ENCODE data around the gene TAF11L12. TPM values are rescaled to one million over a fixed set of nuclear protein-coding genes. Genes with fewer than 3 reads are reported as not detected.
"Not testable (repeated sequence)": the region's sequence is repeated elsewhere in the genome, so short reads cannot be mapped to it uniquely, and the experiment has no call there.

TAF11L12 gene
- not detected for total RNA-seq

GRCh38 chr5:17610092-17610491 is at the start of gene TAF11L12:
Gene TAF11L12 (plus strand): TSS chr5:17610392.
- H3K4me1 Mint-ChIP-seq (ENCODE audit: low read depth); H3K9me3 Mint-ChIP-seq; H3K27ac Mint-ChIP-seq; H3K4me3 Mint-ChIP-seq; DNase-seq; CTCF ChIA-PET; intact Hi-C loops (cut with micrococcal nuclease); H3K36me3 Mint-ChIP-seq (ENCODE audit: low read depth); H3K27me3 Mint-ChIP-seq (ENCODE audit: low read depth): not testable (repeated sequence)

- DNase-seq; H3K4me3 Mint-ChIP-seq; H3K4me1 Mint-ChIP-seq (ENCODE audit: low read depth); intact Hi-C loops (cut with micrococcal nuclease); H3K27me3 Mint-ChIP-seq (ENCODE audit: low read depth); CTCF ChIA-PET; H3K36me3 Mint-ChIP-seq (ENCODE audit: low read depth); H3K9me3 Mint-ChIP-seq; H3K27ac Mint-ChIP-seq: not testable (repeated sequence)
These were observed 24.5 kb upstream of the TAF11L12 start, which contains the start of gene TAF11L7 for GRCh38 chr5:17585658-17586057. Gene TAF11L7 (minus strand): TSS chr5:17585758.

DNA sequence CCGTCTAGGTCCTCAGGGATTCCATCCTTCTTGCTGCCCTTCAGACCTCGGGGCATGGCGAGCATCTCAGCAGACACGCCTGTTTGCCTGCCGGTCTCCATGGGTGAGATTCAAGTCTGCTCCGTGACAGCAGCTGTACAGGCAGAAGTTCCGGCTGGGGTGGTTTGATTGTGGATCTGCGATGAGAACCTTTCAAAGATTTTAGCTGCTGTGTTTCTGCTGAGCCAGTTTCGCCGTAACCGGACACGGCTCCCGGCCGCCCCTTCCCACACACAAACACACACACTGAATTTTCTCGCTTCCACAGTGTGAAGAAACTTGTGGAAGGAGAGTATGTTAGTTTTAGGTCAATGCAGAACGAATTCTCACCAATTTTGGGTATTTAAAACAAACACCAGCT is 19.3 kb upstream of the TAF11L12 start, which contains the start of gene TAF11L8:
TSS of gene TAF11L8 (minus strand) at position 101 of the 400 bp plus-strand sequence.
- intact Hi-C loops (cut with micrococcal nuclease); H3K27me3 Mint-ChIP-seq (ENCODE audit: low read depth); H3K4me3 Mint-ChIP-seq; CTCF ChIA-PET; H3K4me1 Mint-ChIP-seq (ENCODE audit: low read depth); H3K27ac Mint-ChIP-seq; H3K36me3 Mint-ChIP-seq (ENCODE audit: low read depth); DNase-seq; H3K9me3 Mint-ChIP-seq: not testable (repeated sequence)

GRCh38 chr5:17594255-17594654 is 15.9 kb upstream of the TAF11L12 start, which contains the start of gene TAF11L9:
Gene TAF11L9 (minus strand): TSS chr5:17594394.
- H3K4me1 Mint-ChIP-seq (ENCODE audit: low read depth); H3K36me3 Mint-ChIP-seq (ENCODE audit: low read depth); CTCF ChIA-PET; intact Hi-C loops (cut with micrococcal nuclease); H3K27me3 Mint-ChIP-seq (ENCODE audit: low read depth); H3K27ac Mint-ChIP-seq; H3K4me3 Mint-ChIP-seq; H3K9me3 Mint-ChIP-seq; DNase-seq: not testable (repeated sequence)

GRCh38 chr5:17597728-17598127 is 12.5 kb upstream of the TAF11L12 start, which contains the start of gene TAF11L10:
Gene TAF11L10 (minus strand): TSS chr5:17597828.
- intact Hi-C loops (cut with micrococcal nuclease); H3K27me3 Mint-ChIP-seq (ENCODE audit: low read depth); H3K27ac Mint-ChIP-seq; H3K4me3 Mint-ChIP-seq; DNase-seq; H3K36me3 Mint-ChIP-seq (ENCODE audit: low read depth); H3K9me3 Mint-ChIP-seq; H3K4me1 Mint-ChIP-seq (ENCODE audit: low read depth); CTCF ChIA-PET: not testable (repeated sequence)

GRCh38 chr5:17603880-17604279 is 6.3 kb upstream of the TAF11L12 start, which contains the start of gene TAF11L11:
Gene TAF11L11 (plus strand): TSS chr5:17604183.
- H3K27me3 Mint-ChIP-seq (ENCODE audit: low read depth); H3K36me3 Mint-ChIP-seq (ENCODE audit: low read depth); H3K4me3 Mint-ChIP-seq; H3K4me1 Mint-ChIP-seq (ENCODE audit: low read depth); intact Hi-C loops (cut with micrococcal nuclease); CTCF ChIA-PET; H3K9me3 Mint-ChIP-seq; H3K27ac Mint-ChIP-seq; DNase-seq: not testable (repeated sequence)

DNA sequence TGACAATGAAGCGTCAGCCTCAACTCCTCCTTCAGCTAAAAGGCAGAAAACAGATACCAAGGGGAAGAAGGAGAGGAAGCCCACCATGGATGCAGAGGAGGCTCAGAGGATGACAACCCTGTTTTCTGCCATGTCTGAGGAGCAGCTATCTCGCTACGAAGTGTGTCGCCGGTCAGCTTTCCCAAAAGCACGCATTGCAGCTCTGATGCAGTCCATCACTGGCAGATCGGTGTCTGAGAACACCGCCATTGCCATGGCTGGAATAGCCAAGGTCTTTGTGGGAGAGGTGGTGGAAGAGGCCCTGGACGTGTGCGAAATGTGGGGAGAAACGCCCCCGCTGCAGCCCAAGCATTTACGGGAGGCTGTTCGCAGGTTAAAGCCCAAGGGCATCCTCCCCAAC is 5.2 kb upstream of the TAF11L12 start:
- no peaks in the 10 kb centered on the region for H3K27me3 Mint-ChIP-seq (ENCODE audit: low read depth)
- peaks cover 3% of the 10 kb centered on the region for H3K9me3 Mint-ChIP-seq
- H3K4me1 Mint-ChIP-seq (ENCODE audit: low read depth) = no peaks in the 10 kb centered on the region
- intact Hi-C loops (cut with micrococcal nuclease) = no loop called here
- CTCF ChIA-PET = no interaction called here
- no peak for DNase-seq
- no peaks in the 10 kb centered on the region for H3K36me3 Mint-ChIP-seq (ENCODE audit: low read depth)
- no peak overlapping the region for H3K4me3 Mint-ChIP-seq
- H3K27ac Mint-ChIP-seq = no peak overlapping the region

DNA sequence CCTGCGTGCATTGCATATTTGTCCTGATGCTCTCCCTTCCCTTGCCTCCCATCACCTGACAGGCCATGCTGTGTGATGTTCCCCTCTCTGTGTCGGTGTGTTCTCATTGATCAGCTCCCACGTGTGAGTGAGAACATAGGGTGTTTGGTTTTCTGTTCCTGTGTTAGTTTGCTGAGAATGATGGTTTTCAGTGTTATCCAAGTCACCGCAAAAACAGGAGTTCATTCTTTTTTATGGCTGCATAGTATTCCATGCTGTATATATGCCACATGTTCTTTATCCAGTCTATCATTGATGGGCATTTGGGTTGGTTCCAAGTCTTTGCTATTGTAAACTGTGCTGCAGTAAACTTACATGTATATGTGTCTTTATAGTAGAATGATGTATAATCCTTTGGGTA is 2.7 kb upstream of the TAF11L12 start:
- CTCF ChIA-PET; H3K4me1 Mint-ChIP-seq (ENCODE audit: low read depth); H3K9me3 Mint-ChIP-seq; H3K27ac Mint-ChIP-seq; H3K4me3 Mint-ChIP-seq; intact Hi-C loops (cut with micrococcal nuclease); DNase-seq; H3K36me3 Mint-ChIP-seq (ENCODE audit: low read depth); H3K27me3 Mint-ChIP-seq (ENCODE audit: low read depth): not testable (repeated sequence)

GRCh38 chr5:17614872-17615605 is 4.8 kb downstream of the TAF11L12 start:
- no peak overlapping the region for H3K4me3 Mint-ChIP-seq
- no peak overlapping the region for H3K27ac Mint-ChIP-seq
- intact Hi-C loops (cut with micrococcal nuclease) = no loop called here
- no peaks in the 10 kb centered on the region for H3K4me1 Mint-ChIP-seq (ENCODE audit: low read depth)
- CTCF ChIA-PET = interaction anchor here (0.6 kb wide), 1 partner anchor 137 kb away, joined by 4 read pairs; no protein-coding TSS in a partner anchor
- no peaks in the 10 kb centered on the region for H3K27me3 Mint-ChIP-seq (ENCODE audit: low read depth)
- peaks cover 4% of the 10 kb centered on the region for H3K9me3 Mint-ChIP-seq
- DNase-seq = no peak
- no peaks in the 10 kb centered on the region for H3K36me3 Mint-ChIP-seq (ENCODE audit: low read depth)

- H3K36me3 Mint-ChIP-seq (ENCODE audit: low read depth) = no peaks in the 10 kb centered on the region
- no peak overlapping the region for H3K27ac Mint-ChIP-seq
- no peak for DNase-seq
- H3K9me3 Mint-ChIP-seq = peaks cover 3% of the 10 kb centered on the region
- H3K4me1 Mint-ChIP-seq (ENCODE audit: low read depth) = no peaks in the 10 kb centered on the region
- intact Hi-C loops (cut with micrococcal nuclease) = no loop called here
- no peak overlapping the region for H3K4me3 Mint-ChIP-seq
- CTCF ChIA-PET = no interaction called here
- H3K27me3 Mint-ChIP-seq (ENCODE audit: low read depth) = no peaks in the 10 kb centered on the region
These were observed 9.2 kb downstream of the TAF11L12 start for GRCh38 chr5:17619354-17619753.

GRCh38 chr5:17620627-17621026 is 10.4 kb downstream of the TAF11L12 start:
- CTCF ChIA-PET = no interaction called here
- no peaks in the 10 kb centered on the region for H3K27me3 Mint-ChIP-seq (ENCODE audit: low read depth)
- H3K4me1 Mint-ChIP-seq (ENCODE audit: low read depth) = no peaks in the 10 kb centered on the region
- no peaks in the 10 kb centered on the region for H3K36me3 Mint-ChIP-seq (ENCODE audit: low read depth)
- DNase-seq = no peak
- no peak overlapping the region for H3K4me3 Mint-ChIP-seq
- intact Hi-C loops (cut with micrococcal nuclease) = no loop called here
- peaks cover 3% of the 10 kb centered on the region for H3K9me3 Mint-ChIP-seq
- H3K27ac Mint-ChIP-seq = no peak overlapping the region

GRCh38 chr5:17625686-17626085 is 15.5 kb downstream of the TAF11L12 start:
- DNase-seq = no peak
- intact Hi-C loops (cut with micrococcal nuclease) = no loop called here
- Mint-ChIP-seq H3K4me3 (no peak overlapping the region), H3K9me3 (no peaks in the 10 kb centered on the region), H3K36me3 (ENCODE audit: low read depth) (no peaks in the 10 kb centered on the region), H3K4me1 (ENCODE audit: low read depth) (no peaks in the 10 kb centered on the region), H3K27ac (no peak overlapping the region), H3K27me3 (ENCODE audit: low read depth) (no peaks in the 10 kb centered on the region)
- CTCF ChIA-PET = no interaction called here

- H3K27me3 Mint-ChIP-seq (ENCODE audit: low read depth); H3K36me3 Mint-ChIP-seq (ENCODE audit: low read depth); H3K27ac Mint-ChIP-seq; CTCF ChIA-PET; H3K4me1 Mint-ChIP-seq (ENCODE audit: low read depth); DNase-seq; H3K4me3 Mint-ChIP-seq; H3K9me3 Mint-ChIP-seq; intact Hi-C loops (cut with micrococcal nuclease): not testable (repeated sequence)
These were observed 21.6 kb downstream of the TAF11L12 start, which contains the start of gene TAF11L13 for GRCh38 chr5:17631788-17632187. Gene TAF11L13 (plus strand): TSS chr5:17632088.

All from activated naive CD4-positive, alpha-beta T cell treated with anti-CD3 and anti-CD28 coated beads for 36 hours (primary cell).